ENCODE results near the gene PTPRCAP. TPM values are rescaled to one million over a fixed set of nuclear protein-coding genes. Genes with fewer than 3 reads are reported as not detected.

PTPRCAP gene
- total and polyA plus RNA-seq, 4 donors, result 2.9 to 6.2 (median 4.5) TPM

- no peak overlapping the region for H3K27ac ChIP-seq (ENCODE audit: low read depth in 1 of 2, low read length in 2 of 2)
- H3K4me3 ChIP-seq (ENCODE audit: low read depth in 1 of 3, low read length in 3 of 3), result no peak overlapping the region
- H3K27me3 ChIP-seq (ENCODE audit: control insufficient read depth in 4 of 4, insufficient read depth in 4 of 4, low read length in 3 of 4), result no peaks in the 10 kb centered on the region
- no peak overlapping the region for H3K9ac ChIP-seq (ENCODE audit: low read depth in 1 of 2, low read length in 2 of 2)
- WGBS, result 90% methylated on average over 31 of the region's 31 CpGs
- H3K9me3 ChIP-seq (ENCODE audit: control insufficient read depth in 4 of 4, low read length in 3 of 4), result no peaks in the 10 kb centered on the region
- peaks cover 20 to 36% (median 22%) of the 10 kb centered on the region in 4 donors for H3K36me3 ChIP-seq (ENCODE audit: control insufficient read depth in 4 of 4, insufficient read depth in 3 of 4, low read depth in 1 of 4, low read length in 3 of 4)
- no peak for DNase-seq (ENCODE audit: low spot score)
- H3K4me1 ChIP-seq (ENCODE audit: control insufficient read depth in 4 of 4, insufficient read depth in 4 of 4, low read length in 3 of 4), result peaks cover 11 to 29% (median 19%) of the 10 kb centered on the region in 4 donors
- TF ChIP-seq FOXA1 (IDR thresholded peaks at IDR 0.05), result no peak
- TF ChIP-seq ZBTB33 (IDR thresholded peaks at IDR 0.05), result no peak
- no peak for TF ChIP-seq NR2F2 (IDR thresholded peaks at IDR 0.05)
- no peak for TF ChIP-seq RXRA (IDR thresholded peaks at IDR 0.05)
- TF ChIP-seq HNF4G (IDR thresholded peaks at IDR 0.05), result no peak
- TF ChIP-seq HNF4A (conservative IDR thresholded peaks at IDR 0.05), result no peak
- no peak for TF ChIP-seq FOXA2 (IDR thresholded peaks at IDR 0.05)
- TF ChIP-seq RAD21 (IDR thresholded peaks at IDR 0.05), result no peak
- TF ChIP-seq REST (IDR thresholded peaks at IDR 0.05), result no peak
- TF ChIP-seq ATF3 (IDR thresholded peaks at IDR 0.05), result no peak
- no peak for TF ChIP-seq MAX (IDR thresholded peaks at IDR 0.05)
- TF ChIP-seq, protein P1, sequence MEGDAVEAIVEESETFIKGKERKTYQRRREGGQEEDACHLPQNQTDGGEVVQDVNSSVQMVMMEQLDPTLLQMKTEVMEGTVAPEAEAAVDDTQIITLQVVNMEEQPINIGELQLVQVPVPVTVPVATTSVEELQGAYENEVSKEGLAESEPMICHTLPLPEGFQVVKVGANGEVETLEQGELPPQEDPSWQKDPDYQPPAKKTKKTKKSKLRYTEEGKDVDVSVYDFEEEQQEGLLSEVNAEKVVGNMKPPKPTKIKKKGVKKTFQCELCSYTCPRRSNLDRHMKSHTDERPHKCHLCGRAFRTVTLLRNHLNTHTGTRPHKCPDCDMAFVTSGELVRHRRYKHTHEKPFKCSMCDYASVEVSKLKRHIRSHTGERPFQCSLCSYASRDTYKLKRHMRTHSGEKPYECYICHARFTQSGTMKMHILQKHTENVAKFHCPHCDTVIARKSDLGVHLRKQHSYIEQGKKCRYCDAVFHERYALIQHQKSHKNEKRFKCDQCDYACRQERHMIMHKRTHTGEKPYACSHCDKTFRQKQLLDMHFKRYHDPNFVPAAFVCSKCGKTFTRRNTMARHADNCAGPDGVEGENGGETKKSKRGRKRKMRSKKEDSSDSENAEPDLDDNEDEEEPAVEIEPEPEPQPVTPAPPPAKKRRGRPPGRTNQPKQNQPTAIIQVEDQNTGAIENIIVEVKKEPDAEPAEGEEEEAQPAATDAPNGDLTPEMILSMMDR (IDR thresholded peaks at IDR 0.05; ENCODE audit: low read depth, low read length, missing input control), result no peak
These were observed 38.6 kb downstream of the PTPRCAP start for GRCh38 chr11:67398661-67399563.

Data from liver (tissue), 9 donors.